Stimulated activated CD8-positive, alpha-beta memory T cell treated with anti-CD3 and anti-CD28 coated beads, Interleukin-4, amount 100 ng/mL, for 48 hours (primary cell): ENCODE measurements around the gene IRF2.

Experiments used
- DNase-seq: peaks from one replicate; pipeline ENCODE4 v3.0.0-alpha.2; 2020

The IRF2 gene

GRCh38 chr4:184406958-184407391 is 67.4 kb downstream of the IRF2 start:
- DNase-seq = no peak

- no peak for DNase-seq
These were observed 70.3 kb downstream of the IRF2 start for GRCh38 chr4:184404047-184404446.

- no peak for DNase-seq
These were observed 71.0 kb downstream of the IRF2 start for GRCh38 chr4:184403384-184403781.

GRCh38 chr4:184402740-184403383 is 71.5 kb downstream of the IRF2 start:
- DNase-seq = no peak

GRCh38 chr4:184402239-184402638 is 72.1 kb downstream of the IRF2 start:
- no peak for DNase-seq

- DNase-seq = no peak
These were observed 72.8 kb downstream of the IRF2 start for GRCh38 chr4:184401397-184402171.

- no peak for DNase-seq
These were observed 73.5 kb downstream of the IRF2 start for GRCh38 chr4:184400891-184401290.

GRCh38 chr4:184400375-184400870 is 73.9 kb downstream of the IRF2 start:
- DNase-seq = no peak

GRCh38 chr4:184399512-184399908 is 74.8 kb downstream of the IRF2 start:
- no peak for DNase-seq

- no peak for DNase-seq
These were observed 75.4 kb downstream of the IRF2 start for GRCh38 chr4:184398741-184399511.

- no peak for DNase-seq
These were observed 76.7 kb downstream of the IRF2 start for GRCh38 chr4:184397516-184398163.

- DNase-seq = no peak
These were observed 77.5 kb downstream of the IRF2 start for GRCh38 chr4:184396570-184397515.

GRCh38 chr4:184395971-184396391 is 78.4 kb downstream of the IRF2 start:
- no peak for DNase-seq

GRCh38 chr4:184395451-184395917 is 78.9 kb downstream of the IRF2 start:
- DNase-seq = no peak

- DNase-seq = no peak
These were observed 81.4 kb downstream of the IRF2 start for GRCh38 chr4:184392748-184393559.

- DNase-seq = no peak
These were observed 82.0 kb downstream of the IRF2 start for GRCh38 chr4:184392316-184392715.

GRCh38 chr4:184389978-184390900 is 84.1 kb downstream of the IRF2 start:
- no peak for DNase-seq

GRCh38 chr4:184388106-184388505 is 86.2 kb downstream of the IRF2 start:
- no peak for DNase-seq

GRCh38 chr4:184387351-184387750 is 87.0 kb downstream of the IRF2 start:
- no peak for DNase-seq
